GM23338 (cell line): ENCODE measurements around the gene SLC25A41.
A peak's percentile ranks its signal among the peaks of the same experiment; 100 is the strongest.

ENCODE experiments used
- CREB1 ChIP-seq: fragments of 250-450 bp; sonication (Bioruptor Pico); IDR thresholded peaks from 2 replicates; pipeline ENCODE4 v1.5.0; 2020; ENCODE audit warnings: low read depth, mild to moderate bottlenecking, moderate library complexity
- EZH2 ChIP-seq: fragments of 200-600 bp; sonication (generic); IDR thresholded peaks from one replicate; pipeline ENCODE4 v1.8.0; 2017; ENCODE audit warnings: antibody characterized with exemption, mild to moderate bottlenecking, low read depth; ENCODE audit not compliant: unreplicated experiment
- EZH2phosphoT487 ChIP-seq: fragments of 200-600 bp; sonication (generic); IDR thresholded peaks from one replicate; pipeline ENCODE4 v1.8.1; 2018; ENCODE audit warnings: antibody characterized with exemption; ENCODE audit not compliant: unreplicated experiment
- JUNB ChIP-seq: IDR thresholded peaks from one replicate; pipeline ENCODE4 v1.6.1; 2016; ENCODE audit warnings: antibody characterized with exemption; ENCODE audit not compliant: unreplicated experiment
- POLR2AphosphoS5 ChIP-seq: IDR thresholded peaks from 2 replicates; pipeline ENCODE4 v1.6.1; 2016; ENCODE audit warnings: antibody characterized with exemption, low read depth
- STAT1 ChIP-seq: IDR thresholded peaks from one replicate; pipeline ENCODE4 v1.6.1; 2016; ENCODE audit warnings: antibody characterized with exemption; ENCODE audit not compliant: unreplicated experiment
- TF ChIP-seq, protein P1 (sequence below): IDR thresholded peaks from one replicate; pipeline ENCODE4 v1.6.1; 2018; ENCODE audit warnings: antibody characterized with exemption; ENCODE audit not compliant: unreplicated experiment
- TF ChIP-seq, protein P2 (sequence below), 2 experiments: fragments of 200-600 bp in 1 of 2; sonication (generic) in 1 of 2; conservative IDR thresholded peaks; 2 replicates each; pipeline versions ENCODE4 v1.5.1 to v1.6.1; 2016 to 2017; ENCODE audit warnings: antibody characterized with exemption in 2 of 2, low read depth in 2 of 2, mild to moderate bottlenecking in 2 of 2, moderate library complexity in 1 of 2
- TF ChIP-seq, protein P3 (sequence below): fragments of 250-450 bp; sonication (Bioruptor Pico); IDR thresholded peaks from 2 replicates; pipeline ENCODE4 v1.5.0; 2020; ENCODE audit warnings: mild to moderate bottlenecking, moderate library complexity

DNA sequence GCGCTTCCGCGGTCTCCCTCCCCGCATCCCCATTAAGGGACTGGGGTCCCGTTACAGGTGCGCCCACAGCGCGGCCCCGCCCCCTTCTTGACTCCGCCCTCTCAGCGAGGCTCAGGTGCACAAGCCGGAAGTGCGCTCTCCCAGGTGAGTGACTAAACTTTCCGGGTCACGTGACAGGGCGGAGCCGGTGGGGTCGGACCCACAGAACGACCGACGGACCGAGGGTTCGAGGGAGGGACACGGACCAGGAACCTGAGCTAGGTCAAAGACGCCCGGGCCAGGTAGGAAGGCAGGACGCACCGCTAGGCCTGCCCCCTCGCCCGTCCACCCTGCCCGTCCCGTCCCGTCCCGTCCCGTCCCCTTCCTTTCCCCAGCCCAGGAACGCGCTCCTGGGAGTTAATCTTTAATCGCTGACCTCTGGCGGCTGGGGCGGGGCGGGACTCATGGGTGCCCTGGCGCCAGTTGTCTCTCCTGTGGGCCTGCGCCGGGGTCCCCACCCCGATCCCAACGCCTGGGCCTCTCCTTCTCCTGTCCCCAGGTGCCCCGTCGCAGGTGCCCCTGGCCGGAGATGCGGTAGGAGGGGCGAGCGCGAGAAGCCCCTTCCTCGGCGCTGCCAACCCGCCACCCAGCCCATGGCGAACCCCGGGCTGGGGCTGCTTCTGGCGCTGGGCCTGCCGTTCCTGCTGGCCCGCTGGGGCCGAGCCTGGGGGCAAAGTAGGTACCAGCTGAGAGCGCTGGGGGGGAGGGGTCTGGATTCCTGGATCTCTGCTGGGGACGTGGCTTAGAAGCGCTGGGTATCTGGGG is 30.7 kb upstream of the SLC25A41 start, which contains the start of gene CRB3:
- TF ChIP-seq, protein P1, sequence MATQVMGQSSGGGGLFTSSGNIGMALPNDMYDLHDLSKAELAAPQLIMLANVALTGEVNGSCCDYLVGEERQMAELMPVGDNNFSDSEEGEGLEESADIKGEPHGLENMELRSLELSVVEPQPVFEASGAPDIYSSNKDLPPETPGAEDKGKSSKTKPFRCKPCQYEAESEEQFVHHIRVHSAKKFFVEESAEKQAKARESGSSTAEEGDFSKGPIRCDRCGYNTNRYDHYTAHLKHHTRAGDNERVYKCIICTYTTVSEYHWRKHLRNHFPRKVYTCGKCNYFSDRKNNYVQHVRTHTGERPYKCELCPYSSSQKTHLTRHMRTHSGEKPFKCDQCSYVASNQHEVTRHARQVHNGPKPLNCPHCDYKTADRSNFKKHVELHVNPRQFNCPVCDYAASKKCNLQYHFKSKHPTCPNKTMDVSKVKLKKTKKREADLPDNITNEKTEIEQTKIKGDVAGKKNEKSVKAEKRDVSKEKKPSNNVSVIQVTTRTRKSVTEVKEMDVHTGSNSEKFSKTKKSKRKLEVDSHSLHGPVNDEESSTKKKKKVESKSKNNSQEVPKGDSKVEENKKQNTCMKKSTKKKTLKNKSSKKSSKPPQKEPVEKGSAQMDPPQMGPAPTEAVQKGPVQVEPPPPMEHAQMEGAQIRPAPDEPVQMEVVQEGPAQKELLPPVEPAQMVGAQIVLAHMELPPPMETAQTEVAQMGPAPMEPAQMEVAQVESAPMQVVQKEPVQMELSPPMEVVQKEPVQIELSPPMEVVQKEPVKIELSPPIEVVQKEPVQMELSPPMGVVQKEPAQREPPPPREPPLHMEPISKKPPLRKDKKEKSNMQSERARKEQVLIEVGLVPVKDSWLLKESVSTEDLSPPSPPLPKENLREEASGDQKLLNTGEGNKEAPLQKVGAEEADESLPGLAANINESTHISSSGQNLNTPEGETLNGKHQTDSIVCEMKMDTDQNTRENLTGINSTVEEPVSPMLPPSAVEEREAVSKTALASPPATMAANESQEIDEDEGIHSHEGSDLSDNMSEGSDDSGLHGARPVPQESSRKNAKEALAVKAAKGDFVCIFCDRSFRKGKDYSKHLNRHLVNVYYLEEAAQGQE: no peak
- TF ChIP-seq, protein P2, sequence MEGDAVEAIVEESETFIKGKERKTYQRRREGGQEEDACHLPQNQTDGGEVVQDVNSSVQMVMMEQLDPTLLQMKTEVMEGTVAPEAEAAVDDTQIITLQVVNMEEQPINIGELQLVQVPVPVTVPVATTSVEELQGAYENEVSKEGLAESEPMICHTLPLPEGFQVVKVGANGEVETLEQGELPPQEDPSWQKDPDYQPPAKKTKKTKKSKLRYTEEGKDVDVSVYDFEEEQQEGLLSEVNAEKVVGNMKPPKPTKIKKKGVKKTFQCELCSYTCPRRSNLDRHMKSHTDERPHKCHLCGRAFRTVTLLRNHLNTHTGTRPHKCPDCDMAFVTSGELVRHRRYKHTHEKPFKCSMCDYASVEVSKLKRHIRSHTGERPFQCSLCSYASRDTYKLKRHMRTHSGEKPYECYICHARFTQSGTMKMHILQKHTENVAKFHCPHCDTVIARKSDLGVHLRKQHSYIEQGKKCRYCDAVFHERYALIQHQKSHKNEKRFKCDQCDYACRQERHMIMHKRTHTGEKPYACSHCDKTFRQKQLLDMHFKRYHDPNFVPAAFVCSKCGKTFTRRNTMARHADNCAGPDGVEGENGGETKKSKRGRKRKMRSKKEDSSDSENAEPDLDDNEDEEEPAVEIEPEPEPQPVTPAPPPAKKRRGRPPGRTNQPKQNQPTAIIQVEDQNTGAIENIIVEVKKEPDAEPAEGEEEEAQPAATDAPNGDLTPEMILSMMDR (conservative IDR thresholded peaks at IDR 0.05; ENCODE audit: low read depth in 2 of 2): no peak
- no peak for TF ChIP-seq EZH2phosphoT487
- TF ChIP-seq CREB1 (CRISPR knock-in tag): 0 out of 2 replicates have a peak, but pooled peaks have one; percentile 40
- TF ChIP-seq POLR2AphosphoS5: peak; percentile 86
- no peak for TF ChIP-seq EZH2
- no peak for TF ChIP-seq JUNB
- TF ChIP-seq, protein P3, sequence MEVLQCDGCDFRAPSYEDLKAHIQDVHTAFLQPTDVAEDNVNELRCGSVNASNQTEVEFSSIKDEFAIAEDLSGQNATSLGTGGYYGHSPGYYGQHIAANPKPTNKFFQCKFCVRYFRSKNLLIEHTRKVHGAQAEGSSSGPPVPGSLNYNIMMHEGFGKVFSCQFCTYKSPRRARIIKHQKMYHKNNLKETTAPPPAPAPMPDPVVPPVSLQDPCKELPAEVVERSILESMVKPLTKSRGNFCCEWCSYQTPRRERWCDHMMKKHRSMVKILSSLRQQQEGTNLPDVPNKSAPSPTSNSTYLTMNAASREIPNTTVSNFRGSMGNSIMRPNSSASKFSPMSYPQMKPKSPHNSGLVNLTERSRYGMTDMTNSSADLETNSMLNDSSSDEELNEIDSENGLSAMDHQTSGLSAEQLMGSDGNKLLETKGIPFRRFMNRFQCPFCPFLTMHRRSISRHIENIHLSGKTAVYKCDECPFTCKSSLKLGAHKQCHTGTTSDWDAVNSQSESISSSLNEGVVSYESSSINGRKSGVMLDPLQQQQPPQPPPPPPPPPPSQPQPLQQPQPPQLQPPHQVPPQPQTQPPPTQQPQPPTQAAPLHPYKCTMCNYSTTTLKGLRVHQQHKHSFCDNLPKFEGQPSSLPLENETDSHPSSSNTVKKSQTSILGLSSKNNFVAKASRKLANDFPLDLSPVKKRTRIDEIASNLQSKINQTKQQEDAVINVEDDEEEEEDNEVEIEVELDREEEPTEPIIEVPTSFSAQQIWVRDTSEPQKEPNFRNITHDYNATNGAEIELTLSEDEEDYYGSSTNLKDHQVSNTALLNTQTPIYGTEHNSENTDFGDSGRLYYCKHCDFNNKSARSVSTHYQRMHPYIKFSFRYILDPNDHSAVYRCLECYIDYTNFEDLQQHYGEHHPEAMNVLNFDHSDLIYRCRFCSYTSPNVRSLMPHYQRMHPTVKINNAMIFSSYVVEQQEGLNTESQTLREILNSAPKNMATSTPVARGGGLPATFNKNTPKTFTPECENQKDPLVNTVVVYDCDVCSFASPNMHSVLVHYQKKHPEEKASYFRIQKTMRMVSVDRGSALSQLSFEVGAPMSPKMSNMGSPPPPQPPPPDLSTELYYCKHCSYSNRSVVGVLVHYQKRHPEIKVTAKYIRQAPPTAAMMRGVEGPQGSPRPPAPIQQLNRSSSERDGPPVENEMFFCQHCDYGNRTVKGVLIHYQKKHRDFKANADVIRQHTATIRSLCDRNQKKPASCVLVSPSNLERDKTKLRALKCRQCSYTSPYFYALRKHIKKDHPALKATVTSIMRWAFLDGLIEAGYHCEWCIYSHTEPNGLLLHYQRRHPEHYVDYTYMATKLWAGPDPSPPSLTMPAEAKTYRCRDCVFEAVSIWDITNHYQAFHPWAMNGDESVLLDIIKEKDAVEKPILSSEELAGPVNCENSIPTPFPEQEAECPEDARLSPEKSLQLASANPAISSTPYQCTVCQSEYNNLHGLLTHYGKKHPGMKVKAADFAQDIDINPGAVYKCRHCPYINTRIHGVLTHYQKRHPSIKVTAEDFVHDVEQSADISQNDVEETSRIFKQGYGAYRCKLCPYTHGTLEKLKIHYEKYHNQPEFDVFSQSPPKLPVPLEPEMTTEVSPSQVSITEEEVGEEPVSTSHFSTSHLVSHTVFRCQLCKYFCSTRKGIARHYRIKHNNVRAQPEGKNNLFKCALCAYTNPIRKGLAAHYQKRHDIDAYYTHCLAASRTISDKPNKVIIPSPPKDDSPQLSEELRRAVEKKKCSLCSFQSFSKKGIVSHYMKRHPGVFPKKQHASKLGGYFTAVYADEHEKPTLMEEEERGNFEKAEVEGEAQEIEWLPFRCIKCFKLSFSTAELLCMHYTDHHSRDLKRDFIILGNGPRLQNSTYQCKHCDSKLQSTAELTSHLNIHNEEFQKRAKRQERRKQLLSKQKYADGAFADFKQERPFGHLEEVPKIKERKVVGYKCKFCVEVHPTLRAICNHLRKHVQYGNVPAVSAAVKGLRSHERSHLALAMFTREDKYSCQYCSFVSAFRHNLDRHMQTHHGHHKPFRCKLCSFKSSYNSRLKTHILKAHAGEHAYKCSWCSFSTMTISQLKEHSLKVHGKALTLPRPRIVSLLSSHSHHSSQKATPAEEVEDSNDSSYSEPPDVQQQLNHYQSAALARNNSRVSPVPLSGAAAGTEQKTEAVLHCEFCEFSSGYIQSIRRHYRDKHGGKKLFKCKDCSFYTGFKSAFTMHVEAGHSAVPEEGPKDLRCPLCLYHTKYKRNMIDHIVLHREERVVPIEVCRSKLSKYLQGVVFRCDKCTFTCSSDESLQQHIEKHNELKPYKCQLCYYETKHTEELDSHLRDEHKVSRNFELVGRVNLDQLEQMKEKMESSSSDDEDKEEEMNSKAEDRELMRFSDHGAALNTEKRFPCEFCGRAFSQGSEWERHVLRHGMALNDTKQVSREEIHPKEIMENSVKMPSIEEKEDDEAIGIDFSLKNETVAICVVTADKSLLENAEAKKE (CRISPR knock-in tag): no peak
- no peak for TF ChIP-seq STAT1
